GM12878 (cell line): ENCODE results near the gene EGFR. TPM values are rescaled to one million over a fixed set of nuclear protein-coding genes. Genes with fewer than 3 reads are reported as not detected.

ENCODE experiments used
- ATAC-seq: fragments of 200-7000 bp; cut with Tn5 transposase; 3 replicates; pipeline ENCODE4 v1.9.1; 2020; ENCODE audit warnings: mild to moderate bottlenecking, moderate library complexity
- BruUV-seq: library from RNA; stranded (reverse); fragments of 400-500 nt; replicated peaks from 2 replicates; lab custom pipeline; 2021; lab: Mats Ljungman, UMichigan
- CTCF ChIA-PET: fragments of 300-600 bp; sonication (Branson Sonifier 250); formaldehyde crosslinking; extraction: SDS; loops from one replicate; lab custom pipeline; 2021; ENCODE audit warnings: inconsistent platforms; lab: Yijun Ruan, JAX
- POLR2A ChIA-PET: fragments of 350-600 bp; formaldehyde crosslinking; extraction: SDS; loops from one replicate; lab custom pipeline; 2021; ENCODE audit warnings: inconsistent platforms; lab: Charles Lee
- RAD21 ChIA-PET: fragments of 300-600 bp; sonication (Branson Sonifier 250); formaldehyde crosslinking; loops from one replicate; lab custom pipeline; 2023; ENCODE audit warnings: antibody characterized with exemption; ENCODE audit not compliant: unreplicated experiment; lab: Charles Lee
- SMC1A ChIA-PET: fragments of 300-600 bp; sonication (Branson Sonifier 250); formaldehyde crosslinking; loops from one replicate; lab custom pipeline; 2023; ENCODE audit not compliant: unreplicated experiment, uncharacterized antibody; lab: Charles Lee
- DNase-seq: peaks from one replicate; pipeline ENCODE4 v3.0.0-alpha.2; 2011; ENCODE audit warnings: low read depth, low spot score
- FAIRE-seq: peaks from 3 replicates; lab custom pipeline; 2011; peaks lifted over from hg19 to GRCh38; lab: Jason Lieb, UNC
- H2AFZ ChIP-seq: 2 replicates; pipeline ENCODE4 v1.6.0; 2011; ENCODE audit warnings: low read depth, low read length, control low read depth; ENCODE audit not compliant: control insufficient read depth
- H3K27ac ChIP-seq: 2 replicates; pipeline ENCODE4 v1.5.1; 2011; ENCODE audit warnings: control low read depth; ENCODE audit not compliant: control insufficient read depth, insufficient read depth
- H3K27me3 ChIP-seq, 2 experiments: replicated peaks in 1 of 2; 2 replicates each; pipeline versions ENCODE4 v1.6.0 to v1.6.1; 2011; ENCODE audit warnings: low read length in 1 of 2; ENCODE audit not compliant: control insufficient read depth in 2 of 2, insufficient read depth in 2 of 2
- H3K36me3 ChIP-seq, 2 experiments: 2 replicates each; pipeline ENCODE4 v1.5.1; 2011; ENCODE audit warnings: low read length in 1 of 2; ENCODE audit not compliant: control insufficient read depth in 2 of 2, insufficient read depth in 2 of 2
- H3K4me1 ChIP-seq: 2 replicates; pipeline ENCODE4 v1.6.1; 2011; ENCODE audit warnings: mild to moderate bottlenecking, low read length, moderate library complexity, mixed read lengths; ENCODE audit not compliant: control insufficient read depth, insufficient read depth
- H3K4me2 ChIP-seq: 2 replicates; pipeline ENCODE4 v1.6.0; 2011; ENCODE audit warnings: control low read depth; ENCODE audit not compliant: control insufficient read depth, insufficient read depth
- H3K4me3 ChIP-seq: fragments of 200-600 bp; sonication (generic); 2 replicates; pipeline ENCODE4 v1.5.1; 2016
- H3K79me2 ChIP-seq: 2 replicates; pipeline ENCODE4 v1.6.0; 2011; ENCODE audit warnings: low read length; ENCODE audit not compliant: control insufficient read depth, insufficient read depth
- H3K9ac ChIP-seq: 2 replicates; pipeline ENCODE4 v1.8.0; 2011; ENCODE audit warnings: low read length, control low read depth, mixed read lengths; ENCODE audit not compliant: control insufficient read depth, insufficient read depth
- H3K9me3 ChIP-seq: replicated peaks from 3 replicates; pipeline ENCODE4 v1.5.1; 2011; ENCODE audit warnings: mild to moderate bottlenecking, low read length; ENCODE audit not compliant: control insufficient read depth, insufficient read depth
- H4K20me1 ChIP-seq: 2 replicates; pipeline ENCODE4 v1.6.0; 2011; ENCODE audit not compliant: control insufficient read depth, insufficient read depth
- BCLAF1 ChIP-seq: fragments of 450-650 bp; IDR thresholded peaks from 2 replicates; pipeline ENCODE4 v1.6.1; 2017; ENCODE audit warnings: antibody characterized with exemption, mild to moderate bottlenecking, moderate library complexity
- DPF2 ChIP-seq: fragments of 450-650 bp; IDR thresholded peaks from 2 replicates; pipeline ENCODE4 v1.6.1; 2017; ENCODE audit warnings: mild to moderate bottlenecking
- ESRRA ChIP-seq: IDR thresholded peaks from 2 replicates; pipeline ENCODE4 v1.6.1; 2012; ENCODE audit warnings: mild to moderate bottlenecking, low read length, improper control_type of control experiment
- HCFC1 ChIP-seq: fragments of 150-350 bp; IDR thresholded peaks from 2 replicates; pipeline ENCODE4 v1.6.1; 2014; ENCODE audit warnings: low read length
- HDAC6 ChIP-seq: fragments of 200-600 bp; sonication (generic); IDR thresholded peaks from one replicate; pipeline ENCODE4 v1.8.0; 2017; ENCODE audit warnings: antibody characterized with exemption; ENCODE audit not compliant: unreplicated experiment
- RAD51 ChIP-seq: fragments of 450-650 bp; IDR thresholded peaks from 2 replicates; pipeline ENCODE4 v1.6.1; 2016; ENCODE audit warnings: moderate library complexity, mild to moderate bottlenecking, inconsistent platforms
- RCOR1 ChIP-seq: conservative IDR thresholded peaks from 2 replicates; pipeline ENCODE4 v1.6.1; 2012; ENCODE audit warnings: low read depth, low read length, improper control_type of control experiment
- TCF12 ChIP-seq: IDR thresholded peaks from 2 replicates; pipeline ENCODE4 v1.6.1; 2011; ENCODE audit warnings: low read depth, mild to moderate bottlenecking, low read length
- TCF3 ChIP-seq: IDR thresholded peaks from 2 replicates; pipeline ENCODE4 v1.6.1; 2012; ENCODE audit warnings: low read depth, mild to moderate bottlenecking, low read length, borderline replicate concordance; ENCODE audit not compliant: insufficient read depth
- ZNF207 ChIP-seq: fragments of 450-650 bp; IDR thresholded peaks from 2 replicates; pipeline ENCODE4 v1.6.1; 2014; ENCODE audit warnings: antibody characterized with exemption, mild to moderate bottlenecking, borderline replicate concordance
- WGBS: methylation state at CpG from one replicate; pipeline ENCODE4 v1.1.6; 2016; ENCODE audit warnings: low lambda C conversion rate; ENCODE audit not compliant: insufficient replicate concordance, insufficient coverage; ENCODE audit errors: missing lambda C conversion rate; 5-methylcytosine and 5-hydroxymethylcytosine counted together
- in situ Hi-C: fragments of 300-500 bp; cut with MboI; formaldehyde crosslinking; loops from 9 replicates; pipeline ENCODE4 v1.14.3; 2018; ENCODE audit warnings: mixed read lengths
- intact Hi-C: fragments of 100-400 bp; cut with micrococcal nuclease; formaldehyde crosslinking; loops from one replicate; pipeline ENCODE4 v1.14.2; 2022; ENCODE audit not compliant: unreplicated experiment
- polyA plus RNA-seq, 11 experiments: library from polyadenylated mRNA; depleted of rRNA in 4 of 11; unstranded in 6 of 11; stranded (reverse) in 5 of 11; fragments of >200 nt; fragmentation: Nextera tagmentation in 4 of 11; fragmentation: Illumina TruSeq in 1 of 11; extraction: Ambion mirVana in 4 of 11; extraction: Trizol in 1 of 11; gene quantifications; 1 replicate in 1 of 11; 2 replicates in 10 of 11; pipeline versions ENCODE4 v1.2.1 to v1.2.3, GENCODE V29; 2011 to 2016; ENCODE audit warnings: inconsistent platforms in 2 of 11, missing spikeins in 2 of 11, low read depth in 1 of 11
- total RNA-seq, 4 experiments: library from RNA; depleted of rRNA in 3 of 4; stranded (reverse); fragments of >200 nt in 3 of 4; fragmentation: Illumina TruSeq in 1 of 4; extraction: Trizol in 1 of 4; gene quantifications; 2 replicates each; pipeline versions ENCODE4 v1.2.1 to v1.2.3, GENCODE V29; 2013 to 2021

EGFR gene
- total and polyA plus RNA-seq, 10 of the 15 experiments (the other 5 are each of a cell fraction or from before 2014, with no cell fraction given), result 0.01 to 0.31 TPM; not detected in 8

DNA sequence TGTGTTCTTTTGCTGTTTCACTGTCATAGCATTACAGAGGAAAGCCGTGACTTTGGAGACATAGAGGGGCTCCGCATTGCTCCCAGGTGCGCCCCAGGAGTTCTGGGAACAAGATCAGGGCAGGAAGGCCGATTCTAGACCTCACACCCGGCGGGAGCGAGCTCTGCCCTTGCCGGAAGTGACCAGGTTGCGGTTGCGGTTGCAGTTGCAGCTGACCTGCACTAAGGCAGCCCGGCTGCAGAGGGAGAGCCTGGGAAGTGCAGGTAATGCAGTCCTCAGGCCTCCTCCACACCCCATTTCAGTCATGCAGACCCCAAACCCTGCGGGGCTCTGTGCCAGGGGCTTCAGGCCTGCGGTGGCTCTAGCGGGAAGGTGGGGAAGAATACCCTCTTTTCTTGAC lies 216.3 kb downstream of the EGFR start:
- TF ChIP-seq DPF2, result no peak
- TF ChIP-seq TCF12, result no peak
- in situ Hi-C loops, result no loop called here

DNA sequence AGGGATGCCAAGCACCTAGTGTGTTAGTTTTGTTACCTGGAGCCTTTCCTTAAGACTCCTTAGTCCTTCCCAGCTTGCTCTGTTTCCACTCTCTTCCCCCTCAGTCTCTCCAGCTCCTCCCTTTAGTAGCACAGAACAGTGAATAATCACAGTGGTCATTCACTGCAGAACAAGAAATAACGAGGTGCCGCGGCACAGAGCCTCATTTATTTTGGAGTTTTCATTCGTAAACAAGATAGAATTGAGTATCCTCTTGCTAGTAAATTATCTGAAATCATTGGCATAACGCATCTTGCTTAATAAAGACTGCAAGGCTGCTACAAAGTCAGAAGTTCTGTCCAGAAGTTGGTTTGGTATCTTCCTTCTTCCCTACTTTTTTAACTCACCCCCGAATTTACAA lies 217.0 kb downstream of the EGFR start:
- CTCF ChIA-PET, result no interaction called here
- intact Hi-C loops, result no loop called here
- peaks cover 2 to 8% of the 10 kb centered on the region in 2 experiments; a peak in 3 of 4 replicates for H3K27me3 ChIP-seq
- no peak for FAIRE-seq
- no peak overlapping the region for H2AFZ ChIP-seq
- H3K36me3 ChIP-seq, result no peaks in the 10 kb centered on the region
- 30% methylated on average over 6 of the region's 6 CpGs for WGBS
- TF ChIP-seq HDAC6, result no peak
- no peak for TF ChIP-seq BCLAF1
- TF ChIP-seq RAD51, result no peak
- no peak for TF ChIP-seq HCFC1
- TF ChIP-seq RCOR1, result no peak
- no peak for TF ChIP-seq ESRRA
- no peak for TF ChIP-seq ZNF207
- no peak for TF ChIP-seq TCF3
- TF ChIP-seq, all 136 proteins: peak for 0
- Histone ChIP-seq H4K20me1 (no peaks in the 10 kb centered on the region; the same call in 1 of the 2 replicates), H3K79me2 (no peaks in the 10 kb centered on the region), H3K4me1 (no peaks in the 10 kb centered on the region), H3K4me2 (no peak overlapping the region), H3K27ac (no peak overlapping the region), H3K9me3 (no peaks in the 10 kb centered on the region; the same call in 2 of the 3 replicates), H3K4me3 (no peak overlapping the region), H3K9ac (no peak overlapping the region)
- in situ Hi-C loops, result no loop called here
- ChIA-PET RAD21 (no interaction called here), SMC1A (no interaction called here), POLR2A (no interaction called here)
- DNase-seq (no peak), ATAC-seq (no peak)
- no TSS peak for BruUV-seq

More for the DNA sequence above, 216.3 kb downstream of the EGFR start:
- ChIA-PET RAD21 (no interaction called here), SMC1A (no interaction called here), POLR2A (no interaction called here), CTCF (no interaction called here)
- Histone ChIP-seq H3K9me3 (no peaks in the 10 kb centered on the region; the same call in 2 of the 3 replicates), H3K79me2 (no peaks in the 10 kb centered on the region), H3K4me3 (no peak overlapping the region), H4K20me1 (no peaks in the 10 kb centered on the region; the same call in 1 of the 2 replicates), H3K27me3 (peaks cover 2 to 8% of the 10 kb centered on the region in 2 experiments; a peak in 2 of 4 replicates), H3K36me3 (no peaks in the 10 kb centered on the region), H3K4me1 (no peaks in the 10 kb centered on the region), H3K27ac (no peak overlapping the region), H3K9ac (no peak overlapping the region), H3K4me2 (no peak overlapping the region), H2AFZ (no peak overlapping the region)
- no TSS peak for BruUV-seq
- WGBS, result 36% methylated on average over 14 of the region's 14 CpGs
- DNase-seq (no peak), ATAC-seq (no peak), FAIRE-seq (no peak)
- intact Hi-C loops, result no loop called here
